OCI-LY7 (cell line): Measurements from ENCODE around the gene RBM19. TPM values are rescaled to one million over a fixed set of nuclear protein-coding genes. Genes with fewer than 3 reads are reported as not detected.

Source experiments
- BruUV-seq: library from RNA; stranded (reverse); fragments of 400-500 nt; replicated peaks from 2 replicates; lab custom pipeline; 2021; lab: Mats Ljungman, UMichigan
- CTCF ChIA-PET: fragments of 300-600 bp; sonication (Branson Sonifier 250); formaldehyde crosslinking; loops from one replicate; lab custom pipeline; 2022; ENCODE audit warnings: antibody characterized with exemption; ENCODE audit not compliant: unreplicated experiment; lab: Charles Lee
- POLR2A ChIA-PET: fragments of 300-600 bp; sonication (Branson Sonifier 250); formaldehyde crosslinking; loops from one replicate; lab custom pipeline; 2022; ENCODE audit warnings: antibody characterized with exemption; lab: Charles Lee
- DNase-seq: peaks from one replicate; pipeline ENCODE4 v3.0.0-alpha.2; 2015; ENCODE audit warnings: low spot score
- H2AFZ ChIP-seq: fragments of 200-600 bp; sonication (generic), shearing (Covaris generic); 2 replicates; pipeline ENCODE4 v1.6.1; 2014; ENCODE audit warnings: mild to moderate bottlenecking, antibody characterized with exemption, low read length, moderate library complexity
- H3K27ac ChIP-seq: fragments of 200-600 bp; sonication (generic); 2 replicates; pipeline ENCODE4 v1.5.1; 2014; ENCODE audit warnings: mixed run types, low read depth, mild to moderate bottlenecking, moderate library complexity, low read length, inconsistent platforms; ENCODE audit not compliant: poor library complexity, severe bottlenecking
- H3K36me3 ChIP-seq: fragments of 200-600 bp; sonication (generic); 2 replicates; pipeline ENCODE4 v1.6.1; 2014; ENCODE audit warnings: mild to moderate bottlenecking, antibody characterized with exemption, low read length, moderate library complexity, mixed read lengths; ENCODE audit not compliant: insufficient read depth
- H3K4me1 ChIP-seq: fragments of 200-600 bp; sonication (generic); 2 replicates; pipeline ENCODE4 v1.5.1; 2014; ENCODE audit warnings: mild to moderate bottlenecking, low read length; ENCODE audit not compliant: insufficient read depth, poor library complexity, severe bottlenecking
- H3K4me2 ChIP-seq: fragments of 200-600 bp; sonication (generic); 2 replicates; pipeline ENCODE4 v1.6.1; 2014; ENCODE audit warnings: mild to moderate bottlenecking, low read length
- H3K4me3 ChIP-seq: fragments of 200-600 bp; sonication (generic); 2 replicates; pipeline ENCODE4 v1.5.1; 2014; ENCODE audit warnings: mild to moderate bottlenecking, low read depth, low read length; ENCODE audit not compliant: poor library complexity, severe bottlenecking
- H3K79me2 ChIP-seq: fragments of 200-600 bp; sonication (generic); 2 replicates; pipeline ENCODE4 v1.6.1; 2016; ENCODE audit warnings: low read depth, mild to moderate bottlenecking, low read length, moderate library complexity, mixed read lengths; ENCODE audit not compliant: insufficient read depth
- H3K9me2 ChIP-seq: fragments of 200-600 bp; sonication (generic); 2 replicates; pipeline ENCODE4 v1.6.1; 2016; ENCODE audit warnings: mild to moderate bottlenecking, low read length, mixed read lengths; ENCODE audit not compliant: insufficient read depth
- H3K9me3 ChIP-seq: fragments of 200-600 bp; sonication (generic); 2 replicates; pipeline ENCODE4 v1.6.1; 2014; ENCODE audit warnings: mild to moderate bottlenecking, mixed run types, low read length, mixed read lengths
- H4K20me1 ChIP-seq: fragments of 200-600 bp; sonication (generic); 2 replicates; pipeline ENCODE4 v1.6.1; 2014; ENCODE audit warnings: mild to moderate bottlenecking, antibody characterized with exemption, low read length, moderate library complexity, mixed read lengths; ENCODE audit not compliant: insufficient read depth
- CTCF ChIP-seq: fragments of 200-600 bp; sonication (generic); conservative IDR thresholded peaks from 2 replicates; pipeline ENCODE4 v1.5.1; 2014; ENCODE audit warnings: mild to moderate bottlenecking, antibody characterized with exemption, low read length, moderate library complexity, mixed read lengths
- EZH2phosphoT487 ChIP-seq: fragments of 200-600 bp; sonication (generic); IDR thresholded peaks from 2 replicates; pipeline ENCODE4 v1.6.1; 2018; ENCODE audit warnings: low read depth, borderline replicate concordance, mild to moderate bottlenecking, mixed run types, antibody characterized with exemption, low read length, moderate library complexity, mixed read lengths
- intact Hi-C: fragments of 100-400 bp; cut with micrococcal nuclease; formaldehyde crosslinking; loops from one replicate; pipeline ENCODE4 v1.10.0; 2022; ENCODE audit not compliant: unreplicated experiment
- total RNA-seq, 2 experiments: library from RNA; depleted of rRNA in 1 of 2; stranded (reverse); fragments of >200 nt in 1 of 2; shearing (Covaris generic) in 1 of 2; gene quantifications; 2 replicates each; pipeline ENCODE4 v1.2.3, GENCODE V29; 2014 to 2022

Gene RBM19
- total RNA-seq, 2 experiments from 2014 or later = 37.8 to 46.2 TPM

GRCh38 chr12:113941208-113941486 lies 25.0 kb downstream of the RBM19 start:
- POLR2A ChIA-PET = interaction anchor here (0.6 kb wide), 1 partner anchor 392 kb away, joined by 3 read pairs; no protein-coding TSS in a partner anchor
- Histone ChIP-seq H3K4me3 (no peak overlapping the region), H3K4me1 (no peaks in the 10 kb centered on the region), H2AFZ (no peak overlapping the region), H4K20me1 (no peaks in the 10 kb centered on the region), H3K79me2 (no peaks in the 10 kb centered on the region), H3K9me2 (no peaks in the 10 kb centered on the region), H3K4me2 (no peak overlapping the region), H3K36me3 (peaks cover 73% of the 10 kb centered on the region), H3K9me3 (no peaks in the 10 kb centered on the region), H3K27ac (no peak overlapping the region)
- no peak for DNase-seq
- TF ChIP-seq CTCF (no peak), EZH2phosphoT487 (no peak)
- intact Hi-C loops = no loop called here
- CTCF ChIA-PET = no interaction called here
- no TSS peak for BruUV-seq

GRCh38 chr12:113940357-113941207 lies 25.5 kb downstream of the RBM19 start:
- no peaks in the 10 kb centered on the region for H4K20me1 ChIP-seq
- CTCF ChIA-PET = no interaction called here
- POLR2A ChIA-PET = no interaction called here
- no TSS peak for BruUV-seq
- intact Hi-C loops = no loop called here
- H3K36me3 ChIP-seq = peaks cover 68% of the 10 kb centered on the region
- no peaks in the 10 kb centered on the region for H3K4me1 ChIP-seq
- no peak overlapping the region for H2AFZ ChIP-seq
- H3K9me3 ChIP-seq = no peaks in the 10 kb centered on the region
- H3K9me2 ChIP-seq = no peaks in the 10 kb centered on the region
- no peak overlapping the region for H3K4me3 ChIP-seq
- H3K27ac ChIP-seq = no peak overlapping the region
- TF ChIP-seq CTCF = no peak
- TF ChIP-seq EZH2phosphoT487 = no peak
- no peaks in the 10 kb centered on the region for H3K79me2 ChIP-seq
- no peak for DNase-seq
- H3K4me2 ChIP-seq = no peak overlapping the region

GRCh38 chr12:113939867-113940266 lies 26.3 kb downstream of the RBM19 start:
- no TSS peak for BruUV-seq

More at GRCh38 chr12:113939867-113940266, 26.3 kb downstream of the RBM19 start:
- Histone ChIP-seq H3K9me2 (no peaks in the 10 kb centered on the region), H3K4me1 (no peaks in the 10 kb centered on the region), H4K20me1 (no peaks in the 10 kb centered on the region), H3K79me2 (no peaks in the 10 kb centered on the region), H3K4me3 (no peak overlapping the region), H3K9me3 (no peaks in the 10 kb centered on the region), H3K27ac (no peak overlapping the region), H2AFZ (no peak overlapping the region), H3K36me3 (peaks cover 61% of the 10 kb centered on the region), H3K4me2 (no peak overlapping the region)
- DNase-seq = no peak
- ChIA-PET CTCF (no interaction called here), POLR2A (no interaction called here)
- no peak for TF ChIP-seq EZH2phosphoT487
- TF ChIP-seq CTCF = no peak
- intact Hi-C loops = no loop called here
